Suppressor macrophage treated with lipopolysaccharide for 4 hours (primary cell): ENCODE data around the gene CENPT.
"Not testable (repeated sequence)": the region's sequence is repeated elsewhere in the genome, so short reads cannot be mapped to it uniquely, and the experiment has no call there.

Experiments
- DNase-seq: peaks from one replicate; pipeline ENCODE4 v3.0.0-alpha.2; 2020

CENPT gene

DNA sequence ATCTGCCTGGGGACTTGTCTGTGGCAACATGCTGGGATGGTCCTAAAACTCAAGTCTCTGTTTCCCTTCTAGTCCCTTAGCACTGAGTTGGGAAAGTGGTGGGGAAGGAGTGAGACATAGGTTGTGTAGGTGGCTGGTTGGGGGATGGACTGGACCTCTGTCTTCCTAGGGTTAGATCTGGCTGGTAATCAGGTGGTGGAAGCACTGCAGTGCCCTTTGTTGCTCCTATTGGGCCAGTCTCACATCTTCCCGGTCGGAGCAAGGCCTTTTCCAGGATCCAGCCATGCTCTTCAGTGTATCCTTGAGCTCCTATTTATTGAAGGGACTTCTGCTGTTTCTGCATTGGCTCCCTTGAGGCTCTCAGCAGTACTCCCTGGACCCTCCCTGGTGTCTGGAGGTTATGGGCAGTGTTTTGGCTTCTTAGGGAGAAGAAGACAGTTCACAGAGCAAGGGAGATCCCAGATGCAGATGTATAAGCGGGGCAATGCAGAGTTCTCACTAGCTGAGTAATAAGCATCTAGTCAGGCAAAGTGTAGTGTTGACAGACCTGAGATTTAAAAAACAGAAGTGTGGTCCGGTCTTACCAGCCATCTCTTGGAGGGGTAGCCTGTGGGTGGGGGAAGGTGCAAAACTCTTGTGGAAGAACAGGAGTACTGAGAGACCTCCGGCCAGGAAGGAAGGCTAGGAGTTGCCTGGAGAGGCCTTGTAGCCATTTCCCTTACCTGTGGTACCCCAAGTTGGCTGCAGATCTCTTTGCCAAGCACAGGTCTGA, 2.0 kb downstream of the CENPT start:
- peak; percentile 19 for DNase-seq

GRCh38 chr16:67844497-67844896, 3.0 kb downstream of the CENPT start:
- no peak for DNase-seq

DNA sequence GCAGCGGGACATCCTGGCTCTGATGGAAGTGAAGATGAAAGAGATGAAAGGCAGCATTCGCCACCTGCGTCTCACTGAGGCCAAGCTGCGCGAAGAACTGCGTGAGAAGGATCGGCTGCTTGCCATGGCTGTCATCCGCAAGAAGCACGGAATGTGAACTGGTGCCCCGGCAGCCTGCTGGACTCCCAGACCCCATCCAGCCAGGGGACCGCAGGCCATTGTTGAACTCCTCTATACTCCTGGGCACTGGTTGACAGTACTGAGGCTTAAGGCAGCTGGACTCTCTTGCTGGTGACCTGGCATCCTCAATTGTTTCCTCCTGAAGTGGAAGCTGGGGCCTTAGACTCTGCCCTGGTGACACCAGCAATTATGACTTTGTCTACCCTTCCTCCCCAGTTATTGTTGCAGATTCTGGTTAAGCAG, 4.1 kb downstream of the CENPT start:
- DNase-seq: no peak

GRCh38 chr16:67842509-67843342, 4.8 kb downstream of the CENPT start:
- peak; percentile 52 for DNase-seq

DNA sequence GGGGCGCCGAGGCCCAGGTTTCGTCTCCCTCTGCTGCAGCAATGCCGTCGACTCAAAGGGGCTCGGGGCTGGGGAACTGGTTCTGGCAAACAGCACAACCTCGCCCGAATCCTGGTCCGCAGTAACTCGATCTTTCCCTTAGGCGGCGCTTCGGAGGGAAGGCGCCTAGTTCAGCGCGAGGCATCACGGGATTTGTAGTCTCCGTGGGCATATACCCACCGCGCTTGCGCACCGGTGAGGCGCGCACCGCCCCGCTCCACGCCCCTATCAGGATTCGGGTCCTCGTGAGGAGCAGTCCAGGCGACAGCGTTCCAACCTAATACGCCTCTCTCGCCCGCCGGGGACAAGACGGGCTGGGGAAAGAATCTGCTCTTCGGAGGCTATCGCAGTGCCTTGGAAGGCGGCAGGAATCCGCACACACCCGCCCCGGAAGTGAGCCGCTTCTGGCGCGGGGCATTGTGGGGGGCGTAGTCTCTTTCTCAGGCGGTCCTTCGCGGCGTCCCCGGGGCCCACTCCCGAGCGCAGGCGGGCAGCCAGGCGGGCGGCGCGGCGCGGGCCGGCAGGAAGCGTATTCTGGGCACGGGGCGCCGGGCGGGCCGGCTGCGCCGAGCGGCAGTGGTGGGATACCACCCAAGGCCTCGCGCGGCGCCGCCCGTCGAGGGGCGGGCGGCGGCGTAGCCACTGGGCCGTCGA, 5.5 kb downstream of the CENPT start, which contains the start of gene THAP11:
Gene THAP11, plus strand, starts transcription at position 505 of the 693 bp plus-strand sequence. CDS start 235 bp downstream, outside the sequence.
- DNase-seq: peak; percentile 98

DNA sequence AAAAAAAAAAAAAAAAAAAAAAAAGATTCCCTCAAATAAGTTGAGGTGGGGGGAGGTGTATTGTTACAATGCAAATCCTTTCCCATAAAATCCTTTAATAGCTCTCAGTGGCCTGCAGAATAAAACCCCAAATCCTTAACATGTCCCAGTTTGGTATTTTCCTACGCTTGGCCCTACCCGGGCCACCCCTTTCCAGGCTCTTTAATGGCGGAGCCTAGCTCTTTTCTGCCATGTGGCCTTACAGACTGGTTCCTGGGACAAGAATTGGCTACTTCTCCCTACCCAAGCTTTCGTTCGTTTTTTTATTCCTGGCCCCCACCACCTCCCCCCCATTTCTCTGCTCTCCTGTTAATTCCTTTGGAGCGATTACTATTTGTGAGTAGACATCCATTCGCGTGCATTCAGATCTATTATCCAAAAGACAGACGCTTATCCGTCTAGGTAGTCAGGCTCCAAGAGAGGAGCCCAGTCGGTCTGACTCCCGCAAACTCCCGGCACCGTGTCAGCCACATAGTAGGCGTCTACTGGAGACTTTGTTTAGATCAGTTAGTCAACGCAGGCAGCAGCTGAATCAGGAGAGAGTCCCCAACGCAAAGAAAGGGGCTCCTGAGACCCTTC, 6.2 kb downstream of the CENPT start:
- DNase-seq: no peak

DNA sequence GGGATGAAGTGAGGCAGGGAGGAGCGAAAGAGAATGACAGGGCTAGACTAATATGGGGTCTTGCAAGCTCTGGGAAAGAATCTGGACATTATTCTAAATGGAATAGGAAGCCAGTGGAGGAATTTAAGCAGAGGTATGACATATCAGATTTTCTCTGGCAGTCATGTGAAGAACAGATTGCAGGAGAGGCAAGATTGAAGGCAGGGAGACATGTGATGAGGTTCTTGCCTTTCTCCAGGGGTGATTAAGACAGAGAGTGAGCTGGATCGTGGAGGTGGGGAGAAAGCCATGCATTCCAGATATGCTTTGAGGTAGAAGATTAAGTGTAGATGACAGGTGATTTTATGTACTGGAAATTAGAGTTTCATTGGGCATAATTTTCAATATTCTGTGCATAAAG, 9.7 kb downstream of the CENPT start:
- DNase-seq: no peak

- DNase-seq: not testable (repeated sequence)
Observed at GRCh38 chr16:67837190-67837589, 10.3 kb downstream of the CENPT start.

DNA sequence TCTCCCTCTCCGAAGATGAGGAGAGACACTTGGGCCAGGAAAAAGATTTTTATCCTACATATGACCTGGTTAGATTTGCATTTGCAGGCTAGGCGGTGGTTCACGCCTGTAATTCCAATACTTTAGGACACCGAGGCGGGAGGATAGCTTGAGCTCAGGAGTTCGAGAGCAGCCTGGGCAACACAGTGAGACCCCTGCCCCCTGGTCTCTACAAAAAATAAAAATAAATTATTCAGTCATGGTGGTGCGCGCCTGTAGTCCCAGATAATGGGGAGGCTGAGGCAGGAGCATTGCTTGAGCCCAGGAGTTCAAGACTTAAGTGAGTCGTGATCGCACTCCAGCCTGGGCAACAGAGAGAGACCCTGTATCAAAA, 13.3 kb downstream of the CENPT start:
- DNase-seq: no peak

GRCh38 chr16:67833415-67834241, 13.9 kb downstream of the CENPT start:
- peak; percentile 95 for DNase-seq

DNA sequence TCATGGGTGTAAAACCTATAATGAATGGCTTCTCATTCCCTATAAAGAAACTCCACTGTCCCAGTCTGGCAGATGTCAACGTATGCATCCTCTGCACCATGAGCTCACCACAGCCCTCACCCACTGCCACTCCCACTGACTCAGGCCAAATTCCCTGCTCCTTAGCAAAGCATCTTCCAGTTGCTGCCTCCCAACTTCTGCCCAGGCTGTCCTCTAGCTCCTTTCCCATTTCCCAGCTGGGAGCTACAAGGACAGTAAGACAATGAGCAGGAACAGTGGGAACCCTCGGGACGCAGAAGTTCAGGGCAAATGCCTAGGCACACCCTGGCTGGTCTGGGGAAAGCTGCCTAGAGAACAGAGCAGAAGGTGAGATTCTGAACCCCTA, 14.5 kb downstream of the CENPT start:
- peak; percentile 22 for DNase-seq

- no peak for DNase-seq
Observed at GRCh38 chr16:67828651-67829050, 18.8 kb downstream of the CENPT start.

GRCh38 chr16:67825906-67826305, 21.6 kb downstream of the CENPT start:
- DNase-seq: no peak

DNA sequence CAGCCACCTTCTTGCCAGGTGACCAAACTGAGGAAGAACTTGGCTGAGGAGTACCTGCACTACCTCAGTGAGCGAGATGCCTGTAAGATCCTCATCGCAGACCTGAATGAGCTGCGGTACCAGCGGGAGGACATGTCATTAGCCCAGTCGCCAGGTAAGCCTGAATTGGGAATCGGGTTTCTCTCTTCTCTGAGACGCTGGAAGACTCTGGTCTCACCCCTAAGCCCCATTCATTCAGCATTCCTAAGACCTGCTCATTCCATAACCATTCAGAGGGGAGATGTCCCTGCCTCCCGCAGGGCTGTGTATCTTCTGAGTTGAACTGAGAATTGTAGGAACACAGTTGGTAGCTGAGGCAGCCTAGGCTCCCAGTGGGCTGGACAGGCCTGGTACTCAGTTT, 22.4 kb downstream of the CENPT start:
- no peak for DNase-seq

DNA sequence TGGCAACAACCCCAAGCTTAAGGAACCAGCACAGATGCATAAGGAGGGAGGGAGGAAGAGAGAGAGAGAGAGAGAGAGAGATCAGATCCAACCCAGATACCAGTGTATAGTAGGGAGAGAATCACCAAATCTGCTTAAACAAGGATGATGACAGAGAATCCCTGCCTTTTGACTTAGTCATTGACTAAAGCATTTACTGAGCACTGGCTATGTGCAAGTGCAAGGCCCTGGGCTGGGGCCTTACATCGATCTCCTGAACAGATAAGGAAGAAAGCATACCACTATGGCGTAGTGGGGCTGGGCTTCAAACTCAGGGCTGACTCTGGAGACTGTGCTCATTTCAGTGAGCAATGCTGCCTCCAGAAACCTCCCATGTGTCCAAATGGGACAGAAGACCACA, 25.0 kb downstream of the CENPT start:
- DNase-seq: no peak

GRCh38 chr16:67820608-67821259, 26.8 kb downstream of the CENPT start:
- no peak for DNase-seq

DNA sequence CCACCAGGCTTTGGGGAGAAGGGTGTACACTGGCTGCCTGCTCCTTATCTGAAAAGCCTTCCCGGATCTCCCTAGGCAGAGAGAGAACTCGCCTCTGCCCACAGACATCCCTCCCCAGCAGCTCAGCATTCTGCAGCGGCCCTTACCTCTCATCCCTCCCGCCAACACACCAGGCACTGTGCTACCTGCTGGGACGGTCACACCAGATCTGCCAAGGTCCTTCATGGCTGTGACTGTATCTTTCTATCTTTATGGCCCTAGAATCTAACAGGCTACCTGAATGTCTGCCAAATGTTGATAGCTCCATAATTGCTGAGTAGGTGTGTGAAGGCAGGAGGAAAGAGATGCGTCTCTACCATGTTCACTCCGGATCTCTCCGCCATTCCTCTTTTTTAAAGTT, 32.9 kb downstream of the CENPT start:
- no peak for DNase-seq

DNA sequence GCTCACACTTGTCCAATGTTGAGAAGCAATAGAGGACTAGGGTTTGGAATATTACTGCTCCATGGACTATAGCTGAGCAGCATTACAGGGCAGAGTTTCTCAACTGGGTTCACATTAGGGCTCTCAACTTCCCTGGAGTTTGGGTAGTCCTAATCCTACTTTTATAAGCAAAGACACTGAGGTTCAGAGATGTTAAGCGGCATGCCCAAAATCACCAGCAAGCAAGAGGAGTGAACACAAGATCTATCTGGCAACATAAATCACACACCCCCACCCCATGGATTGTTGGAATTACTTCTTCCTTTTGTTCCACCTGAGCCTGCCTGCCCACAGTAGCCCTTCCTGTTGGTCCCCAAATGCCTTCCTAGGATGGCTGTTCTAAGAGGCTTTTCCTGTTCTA, 35.6 kb downstream of the CENPT start:
- no peak for DNase-seq

GRCh38 chr16:67807148-67807682, 40.3 kb downstream of the CENPT start:
- no peak for DNase-seq

DNA sequence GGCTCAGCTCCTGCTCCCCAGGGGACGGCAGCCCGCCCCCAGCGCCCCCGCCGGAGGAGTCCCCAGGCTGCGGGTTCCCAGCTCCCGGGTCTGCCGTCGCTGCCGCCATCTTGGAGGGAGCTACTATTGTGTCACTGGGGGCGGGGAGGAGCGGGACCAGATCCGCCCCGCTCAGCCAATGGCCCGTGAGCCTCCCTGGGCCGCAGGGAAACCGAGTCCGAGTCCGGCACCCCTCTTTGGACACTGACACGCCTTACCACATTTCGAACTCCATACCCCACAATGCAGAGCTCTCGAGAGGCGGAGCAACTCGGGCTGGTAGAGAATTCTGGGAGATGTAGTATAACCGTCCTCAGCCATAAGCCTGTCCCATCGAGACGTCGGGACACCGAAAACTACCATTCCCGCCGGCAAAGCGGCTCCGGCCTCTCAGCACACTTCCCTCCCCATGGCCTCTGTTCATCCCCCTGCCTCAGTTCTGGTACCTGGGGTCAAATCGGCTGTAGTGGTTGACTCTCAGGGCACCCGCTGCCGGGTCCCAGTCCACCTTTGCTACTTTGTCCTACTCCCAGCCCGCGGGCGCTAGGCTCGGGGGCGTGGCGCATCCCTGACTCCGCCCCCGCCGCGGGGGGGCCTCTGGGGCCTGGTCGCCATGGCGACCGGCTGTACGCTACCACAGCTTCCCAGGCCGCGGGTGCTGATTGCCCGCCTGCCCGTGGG, 40.9 kb downstream of the CENPT start, which contains the start of the genes RANBP10 and TSNAXIP1:
Gene RANBP10, minus strand, starts transcription at position 133 of the 720 bp plus-strand sequence. Its CDS starts 24 bp downstream, at position 109.
Gene TSNAXIP1, plus strand, starts transcription at position 462 of the 720 bp plus-strand sequence. CDS start 261 bp downstream, outside the sequence.
- DNase-seq: peak; percentile 99
